SK-N-SH (cell line): Measurements from ENCODE around the gene ZNF138.

Source experiments
- JUND ChIP-seq: IDR thresholded peaks from 2 replicates; pipeline ENCODE4 v1.4.0; 2012
- POLR2AphosphoS5 ChIP-seq: IDR thresholded peaks from 2 replicates; pipeline ENCODE4 v1.6.1; 2012; ENCODE audit warnings: low read depth, low read length
- YY1 ChIP-seq: IDR thresholded peaks from 2 replicates; pipeline ENCODE4 v1.4.0; 2012; ENCODE audit warnings: low read depth, mild to moderate bottlenecking
- TF ChIP-seq, protein P1 (sequence below): IDR thresholded peaks from 2 replicates; pipeline ENCODE4 v1.6.1; 2012; ENCODE audit warnings: mild to moderate bottlenecking, low read depth, low read length, moderate library complexity
- TF ChIP-seq, protein P2 (sequence below): fragments of 200-600 bp; sonication (generic); IDR thresholded peaks from 2 replicates; pipeline ENCODE4 v1.6.1; 2017; ENCODE audit warnings: antibody characterized with exemption, mild to moderate bottlenecking, moderate library complexity

GRCh38 chr7:64875258-64875657 lies 81.0 kb downstream of the ZNF138 start:
- TF ChIP-seq JUND (no peak), POLR2AphosphoS5 (no peak), YY1 (no peak)
- TF ChIP-seq, protein P1, sequence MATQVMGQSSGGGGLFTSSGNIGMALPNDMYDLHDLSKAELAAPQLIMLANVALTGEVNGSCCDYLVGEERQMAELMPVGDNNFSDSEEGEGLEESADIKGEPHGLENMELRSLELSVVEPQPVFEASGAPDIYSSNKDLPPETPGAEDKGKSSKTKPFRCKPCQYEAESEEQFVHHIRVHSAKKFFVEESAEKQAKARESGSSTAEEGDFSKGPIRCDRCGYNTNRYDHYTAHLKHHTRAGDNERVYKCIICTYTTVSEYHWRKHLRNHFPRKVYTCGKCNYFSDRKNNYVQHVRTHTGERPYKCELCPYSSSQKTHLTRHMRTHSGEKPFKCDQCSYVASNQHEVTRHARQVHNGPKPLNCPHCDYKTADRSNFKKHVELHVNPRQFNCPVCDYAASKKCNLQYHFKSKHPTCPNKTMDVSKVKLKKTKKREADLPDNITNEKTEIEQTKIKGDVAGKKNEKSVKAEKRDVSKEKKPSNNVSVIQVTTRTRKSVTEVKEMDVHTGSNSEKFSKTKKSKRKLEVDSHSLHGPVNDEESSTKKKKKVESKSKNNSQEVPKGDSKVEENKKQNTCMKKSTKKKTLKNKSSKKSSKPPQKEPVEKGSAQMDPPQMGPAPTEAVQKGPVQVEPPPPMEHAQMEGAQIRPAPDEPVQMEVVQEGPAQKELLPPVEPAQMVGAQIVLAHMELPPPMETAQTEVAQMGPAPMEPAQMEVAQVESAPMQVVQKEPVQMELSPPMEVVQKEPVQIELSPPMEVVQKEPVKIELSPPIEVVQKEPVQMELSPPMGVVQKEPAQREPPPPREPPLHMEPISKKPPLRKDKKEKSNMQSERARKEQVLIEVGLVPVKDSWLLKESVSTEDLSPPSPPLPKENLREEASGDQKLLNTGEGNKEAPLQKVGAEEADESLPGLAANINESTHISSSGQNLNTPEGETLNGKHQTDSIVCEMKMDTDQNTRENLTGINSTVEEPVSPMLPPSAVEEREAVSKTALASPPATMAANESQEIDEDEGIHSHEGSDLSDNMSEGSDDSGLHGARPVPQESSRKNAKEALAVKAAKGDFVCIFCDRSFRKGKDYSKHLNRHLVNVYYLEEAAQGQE, result no peak
- TF ChIP-seq, protein P2, sequence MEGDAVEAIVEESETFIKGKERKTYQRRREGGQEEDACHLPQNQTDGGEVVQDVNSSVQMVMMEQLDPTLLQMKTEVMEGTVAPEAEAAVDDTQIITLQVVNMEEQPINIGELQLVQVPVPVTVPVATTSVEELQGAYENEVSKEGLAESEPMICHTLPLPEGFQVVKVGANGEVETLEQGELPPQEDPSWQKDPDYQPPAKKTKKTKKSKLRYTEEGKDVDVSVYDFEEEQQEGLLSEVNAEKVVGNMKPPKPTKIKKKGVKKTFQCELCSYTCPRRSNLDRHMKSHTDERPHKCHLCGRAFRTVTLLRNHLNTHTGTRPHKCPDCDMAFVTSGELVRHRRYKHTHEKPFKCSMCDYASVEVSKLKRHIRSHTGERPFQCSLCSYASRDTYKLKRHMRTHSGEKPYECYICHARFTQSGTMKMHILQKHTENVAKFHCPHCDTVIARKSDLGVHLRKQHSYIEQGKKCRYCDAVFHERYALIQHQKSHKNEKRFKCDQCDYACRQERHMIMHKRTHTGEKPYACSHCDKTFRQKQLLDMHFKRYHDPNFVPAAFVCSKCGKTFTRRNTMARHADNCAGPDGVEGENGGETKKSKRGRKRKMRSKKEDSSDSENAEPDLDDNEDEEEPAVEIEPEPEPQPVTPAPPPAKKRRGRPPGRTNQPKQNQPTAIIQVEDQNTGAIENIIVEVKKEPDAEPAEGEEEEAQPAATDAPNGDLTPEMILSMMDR, result no peak
